Colon (tissue), 2 donors: ENCODE data around the gene ABCF2.

Source experiments
- FAIRE-seq: peaks from 2 replicates; lab custom pipeline; 2012; peaks lifted over from hg19 to GRCh38; lab: Jason Lieb, UNC
- donor health status: control.
- donor health status: control.

ABCF2 gene

DNA sequence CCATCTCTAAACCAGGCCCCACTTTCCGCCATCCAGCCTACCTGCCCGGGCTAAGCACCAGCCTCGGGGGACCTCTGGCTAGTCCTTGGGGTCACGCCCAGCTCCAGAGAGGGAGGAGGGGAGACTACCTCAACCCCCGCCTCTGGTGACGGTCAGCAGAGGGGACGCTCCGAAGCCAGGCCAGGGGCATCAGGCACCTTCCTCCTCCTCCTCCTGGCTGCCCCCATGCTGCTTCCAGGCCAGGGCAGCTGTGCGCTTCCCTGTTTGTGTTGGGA is 25.5 kb upstream of the ABCF2 start:
- FAIRE-seq = no peak

DNA sequence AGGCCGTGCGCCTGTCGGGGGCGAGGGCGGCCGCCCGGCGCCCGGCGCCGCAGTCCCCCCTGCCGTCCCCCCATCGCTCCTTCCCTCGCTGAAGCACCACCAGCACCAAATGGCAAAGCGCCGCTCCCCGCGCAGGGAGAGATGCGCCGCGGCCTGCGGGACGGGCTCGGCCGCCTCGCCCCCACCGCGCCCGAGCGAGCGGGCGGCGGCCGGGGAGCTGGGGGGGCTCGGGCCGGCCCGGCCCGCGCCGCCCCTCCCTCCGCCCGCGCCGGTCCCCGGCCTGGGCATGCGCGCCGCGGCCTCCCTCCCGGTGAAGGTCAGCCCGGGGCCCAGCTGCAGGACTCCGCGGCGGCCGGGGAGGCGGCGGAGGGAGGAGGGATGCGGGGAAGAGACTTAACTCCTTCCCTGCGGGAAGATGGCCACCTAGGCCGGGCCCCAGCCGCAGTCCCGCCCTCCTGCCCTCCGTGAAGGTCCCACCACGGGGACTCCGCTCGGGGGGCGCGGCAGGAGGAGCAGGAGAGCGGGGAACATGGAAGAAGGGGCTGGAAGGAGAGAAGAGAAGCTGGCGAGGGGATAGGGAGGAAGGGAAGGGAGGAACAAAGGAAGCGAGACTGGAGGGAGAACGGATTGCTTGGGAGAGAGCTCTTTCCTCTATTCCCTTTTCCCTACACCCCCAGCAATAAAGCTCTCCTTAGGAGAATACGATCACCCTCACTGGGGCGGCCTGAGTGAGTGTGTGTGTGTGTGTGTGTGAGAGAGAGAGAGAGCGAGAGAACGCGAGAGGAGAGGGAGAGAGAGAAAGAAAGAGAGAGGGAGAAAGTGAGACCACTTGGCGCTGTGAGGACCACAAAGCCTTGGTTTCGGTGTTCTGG is 24.9 kb upstream of the ABCF2 start:
- FAIRE-seq = no peak

DNA sequence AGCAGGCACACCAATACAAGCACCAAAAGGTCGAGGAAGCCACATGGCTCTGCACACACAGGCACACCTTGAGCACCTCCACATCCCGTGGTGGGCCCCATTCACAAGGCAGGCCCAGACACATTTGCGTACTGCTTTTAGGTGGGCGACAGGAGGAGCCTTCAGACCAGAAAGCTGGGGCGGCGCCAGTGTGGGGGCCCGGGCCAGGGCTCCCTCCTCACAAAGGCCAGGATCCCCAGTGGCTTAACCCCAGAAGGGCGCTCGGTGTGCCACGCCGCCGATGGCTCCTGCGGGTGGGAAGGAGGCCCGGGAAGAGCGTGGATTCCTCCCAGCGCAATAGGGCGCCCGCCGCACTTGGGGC is 24.3 kb upstream of the ABCF2 start:
- FAIRE-seq = no peak

DNA sequence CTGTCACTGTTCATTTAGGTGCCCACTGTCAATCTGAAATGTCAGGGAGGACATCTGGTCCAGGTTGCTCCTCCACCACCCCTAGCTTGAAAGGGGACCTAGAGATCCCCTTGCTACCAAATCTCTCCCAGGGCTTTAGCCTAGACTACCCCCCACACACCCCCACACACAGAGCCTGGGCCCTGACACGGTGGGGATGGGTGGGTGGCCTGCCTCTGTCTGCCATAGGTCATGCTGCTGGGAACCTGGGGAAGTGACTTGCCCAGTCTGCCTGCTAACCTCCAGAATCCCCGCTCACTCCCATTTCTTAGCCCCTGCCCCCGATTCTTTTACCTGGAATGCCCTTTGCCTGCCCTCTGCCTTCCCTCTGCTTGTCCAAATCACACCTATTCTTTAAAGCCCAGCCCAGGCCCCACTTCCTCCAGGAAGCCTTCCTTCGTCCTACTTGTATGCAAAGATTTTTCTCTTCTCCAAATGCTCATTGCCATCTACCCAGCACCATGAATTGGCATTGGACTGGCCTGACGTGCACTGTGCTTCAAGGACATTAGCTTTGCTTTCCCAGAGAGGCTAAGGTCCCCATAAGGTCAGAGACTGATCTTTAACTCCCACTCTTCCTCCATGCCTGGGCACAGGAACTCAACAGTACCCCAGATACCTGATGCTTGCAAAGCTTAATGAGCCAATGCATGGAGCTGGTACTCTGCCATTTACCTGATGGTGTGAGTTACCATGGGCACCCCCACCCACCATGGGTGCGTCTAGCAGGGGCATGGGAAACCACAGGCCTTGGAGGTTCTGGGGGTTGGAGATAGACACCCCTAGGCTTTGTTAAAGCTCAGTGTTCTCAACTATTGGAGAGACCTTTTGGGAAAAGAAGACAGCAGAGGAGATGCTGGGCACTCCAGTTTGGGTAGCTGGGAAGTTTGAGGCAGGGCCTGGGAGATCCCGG is 23.5 kb upstream of the ABCF2 start:
- no peak for FAIRE-seq

DNA sequence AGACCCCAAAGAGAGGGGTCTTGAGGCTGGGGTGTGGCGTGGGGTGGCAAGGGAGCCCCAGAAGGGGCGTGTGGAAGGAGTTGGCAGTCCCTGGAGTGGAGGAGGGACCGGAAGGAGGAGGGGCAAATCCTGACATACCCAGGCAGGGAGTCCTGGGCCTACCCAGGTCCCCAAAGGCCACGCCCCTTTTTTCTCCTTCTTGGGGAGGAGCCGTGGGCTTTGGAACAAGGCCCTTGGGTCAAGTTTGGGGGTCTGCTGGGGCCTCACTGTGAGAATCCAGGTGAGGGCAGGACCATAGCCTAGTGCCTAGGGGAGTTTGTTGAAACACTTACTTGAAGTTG is 22.7 kb upstream of the ABCF2 start:
- no peak for FAIRE-seq

DNA sequence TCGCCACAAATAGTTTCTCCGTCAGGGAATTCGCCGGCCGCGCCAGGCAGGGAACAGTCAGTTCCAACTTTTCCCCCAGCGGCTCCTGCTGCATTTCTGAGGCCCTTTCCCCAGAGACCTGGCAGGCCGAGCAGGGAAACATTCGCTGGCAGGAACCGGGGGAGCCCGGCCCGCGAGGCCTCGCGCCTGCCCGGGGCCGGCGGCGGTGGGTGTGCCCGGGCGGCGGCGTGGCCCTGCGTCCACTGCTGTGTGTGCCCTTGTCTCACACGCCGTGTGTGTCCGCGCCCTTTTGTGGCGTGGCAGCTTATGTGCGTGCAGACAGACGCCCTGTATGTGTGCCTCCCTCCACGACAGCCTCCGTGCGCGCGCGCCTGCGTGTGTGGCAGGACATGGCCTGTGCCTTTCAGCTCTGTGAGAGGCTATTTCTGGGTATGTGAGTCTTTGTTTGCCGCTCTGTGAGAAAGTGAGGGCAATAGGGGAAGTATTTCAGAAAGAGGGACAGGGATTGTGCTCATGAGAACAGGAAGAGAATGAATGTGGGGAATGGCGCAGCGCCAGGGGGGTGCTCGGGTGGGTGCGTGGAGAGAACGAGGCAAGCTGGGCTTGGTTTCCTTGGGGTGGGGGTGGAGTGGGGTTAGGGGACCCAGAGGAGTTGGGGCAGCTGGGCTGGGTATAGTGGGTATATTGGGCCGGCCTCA is 22.2 kb upstream of the ABCF2 start:
- no peak for FAIRE-seq

DNA sequence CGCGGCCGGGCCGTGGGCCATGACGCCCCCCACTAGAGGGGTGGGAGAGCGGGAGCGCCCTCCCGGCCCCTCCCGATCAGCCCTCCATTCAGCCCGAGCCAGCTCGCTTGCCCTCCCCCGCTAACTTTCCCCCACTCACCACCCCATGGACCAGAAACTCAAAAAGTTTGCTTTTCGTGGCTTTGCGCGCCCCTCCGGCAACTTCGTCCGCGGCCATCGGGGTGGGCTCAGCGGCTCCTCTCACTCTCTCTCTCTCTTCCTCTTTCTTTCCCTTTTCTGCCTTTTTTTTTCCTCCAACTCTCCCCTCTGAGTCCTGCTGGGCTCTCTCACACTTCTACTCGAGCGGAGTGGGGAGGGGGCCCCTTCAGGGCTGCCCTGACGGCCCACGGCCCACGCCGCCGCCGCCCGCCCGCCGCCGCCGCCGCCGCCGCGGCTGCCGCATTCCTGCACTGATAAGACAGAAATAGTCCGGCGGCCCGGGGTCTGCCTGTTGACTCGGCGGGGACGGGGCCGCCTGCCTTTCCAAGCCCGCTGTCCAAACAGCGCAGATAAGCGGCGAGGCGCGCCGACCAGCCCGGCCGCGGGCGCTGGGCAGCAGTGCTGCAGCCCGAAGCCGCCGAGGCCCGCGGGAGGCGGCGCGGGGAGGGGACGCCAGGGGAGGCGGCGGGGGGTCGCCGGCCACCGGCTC is 21.5 kb upstream of the ABCF2 start, which contains the start of gene SMARCD3:
TSS of gene SMARCD3 (minus strand) at position 349 of the 688 bp plus-strand sequence. CDS start at position 217, 132 bp downstream.
- FAIRE-seq = no peak

DNA sequence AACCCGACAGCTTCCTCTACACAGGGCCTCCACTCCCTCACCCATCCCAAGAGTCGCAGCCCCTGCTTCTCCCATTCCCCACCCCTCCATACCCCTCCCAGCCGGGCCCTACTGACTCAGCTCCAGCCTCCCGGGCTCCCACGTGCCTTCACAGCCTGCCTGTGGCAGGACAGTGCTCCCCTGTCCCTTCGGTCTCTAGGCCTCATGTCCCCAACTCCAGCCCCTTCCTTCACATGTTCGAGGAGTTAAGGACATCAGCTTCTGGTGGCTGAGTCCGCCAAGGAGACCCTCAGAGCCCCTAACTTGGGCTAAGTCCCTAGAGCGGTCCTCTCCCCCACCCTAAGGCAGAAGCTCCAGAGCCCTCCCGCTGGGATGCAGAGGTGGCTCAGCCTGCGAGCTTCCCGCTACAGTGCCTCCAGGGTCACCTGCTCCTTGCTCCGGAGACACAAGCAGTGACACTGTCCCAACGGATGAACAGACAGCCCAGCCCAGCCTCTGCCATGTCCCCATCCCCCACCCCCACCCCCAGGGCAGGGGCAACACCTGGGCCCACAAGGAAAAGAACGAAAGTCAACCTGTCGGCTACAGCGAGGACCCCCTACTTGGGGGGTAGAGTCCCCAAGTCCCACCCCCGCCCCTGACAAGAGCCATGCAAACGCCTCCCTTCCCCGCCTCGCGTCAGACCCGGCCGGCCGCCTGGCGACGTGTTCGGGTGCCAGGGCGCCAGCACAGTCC is 20.8 kb upstream of the ABCF2 start:
- no peak for FAIRE-seq

DNA sequence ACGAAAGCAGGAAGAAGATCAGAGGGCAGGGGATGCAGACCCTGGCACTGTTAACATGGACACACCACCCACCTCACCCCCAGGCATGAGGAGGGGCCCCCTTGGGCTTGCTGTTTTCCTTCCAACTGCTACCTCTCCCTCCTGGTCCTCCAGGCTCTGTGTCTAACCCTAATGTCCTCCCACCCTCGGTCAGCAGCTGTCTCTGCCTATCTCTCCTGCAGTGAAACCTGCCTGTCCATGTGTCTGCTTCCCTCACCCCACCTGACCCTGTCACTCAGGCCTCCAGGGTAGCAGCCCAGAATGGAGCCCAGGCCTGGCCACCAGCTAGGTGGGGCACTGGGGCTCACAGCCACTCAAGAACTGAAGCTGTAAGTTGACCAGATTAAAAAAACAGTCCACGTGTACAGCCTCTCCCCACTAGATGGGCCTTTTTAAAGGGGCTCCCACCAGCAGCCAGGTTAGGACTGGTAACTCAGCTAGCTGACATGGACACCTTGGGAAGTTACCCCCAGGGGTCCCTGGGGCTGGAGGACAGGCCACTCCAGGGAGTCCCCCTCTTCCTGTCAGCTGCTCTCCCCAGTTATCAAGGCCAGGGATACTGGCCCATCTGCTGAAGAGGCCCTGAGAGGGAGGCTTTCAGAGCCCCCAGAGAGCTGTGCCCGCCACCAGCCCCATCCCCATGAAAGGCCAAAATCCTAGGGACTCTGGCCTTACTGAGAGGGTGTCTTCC is 20.0 kb upstream of the ABCF2 start:
- no peak for FAIRE-seq

DNA sequence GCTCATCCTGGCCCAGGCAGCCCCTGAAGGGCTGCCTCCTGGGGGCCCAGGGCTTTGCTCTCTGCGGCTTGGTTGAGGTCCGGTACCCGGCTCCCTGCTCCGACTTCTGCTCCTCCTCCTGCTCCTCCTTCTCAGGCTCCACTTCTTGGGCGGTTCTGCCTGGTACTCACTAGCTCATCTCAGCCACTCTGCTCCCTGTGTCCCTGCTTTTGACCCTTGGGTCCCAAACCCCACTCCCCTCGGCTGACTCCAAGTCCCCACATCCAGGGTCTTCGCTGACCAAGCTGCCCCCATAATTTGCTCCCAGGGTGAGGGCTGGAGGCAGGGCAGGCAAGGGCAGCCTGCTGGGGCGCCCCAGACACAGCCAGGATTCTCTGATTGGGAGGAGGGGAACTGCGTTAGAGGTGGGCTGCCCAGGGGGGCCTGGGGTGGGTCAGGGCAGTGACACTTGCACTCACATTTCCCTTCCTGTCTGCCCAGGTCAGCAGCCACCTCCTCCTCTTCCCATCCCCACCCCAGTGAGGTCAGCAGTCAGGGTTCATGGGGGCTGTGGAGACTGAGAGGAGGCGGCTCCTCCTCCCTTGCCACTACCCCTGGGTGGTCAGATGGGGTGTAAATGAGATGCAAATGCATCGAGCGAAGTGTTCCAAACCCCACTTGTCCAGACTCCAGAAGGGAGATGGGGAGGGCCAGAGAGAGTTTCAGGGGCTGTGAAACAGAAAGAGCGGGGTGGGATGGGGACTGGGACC is 19.3 kb upstream of the ABCF2 start:
- no peak for FAIRE-seq

DNA sequence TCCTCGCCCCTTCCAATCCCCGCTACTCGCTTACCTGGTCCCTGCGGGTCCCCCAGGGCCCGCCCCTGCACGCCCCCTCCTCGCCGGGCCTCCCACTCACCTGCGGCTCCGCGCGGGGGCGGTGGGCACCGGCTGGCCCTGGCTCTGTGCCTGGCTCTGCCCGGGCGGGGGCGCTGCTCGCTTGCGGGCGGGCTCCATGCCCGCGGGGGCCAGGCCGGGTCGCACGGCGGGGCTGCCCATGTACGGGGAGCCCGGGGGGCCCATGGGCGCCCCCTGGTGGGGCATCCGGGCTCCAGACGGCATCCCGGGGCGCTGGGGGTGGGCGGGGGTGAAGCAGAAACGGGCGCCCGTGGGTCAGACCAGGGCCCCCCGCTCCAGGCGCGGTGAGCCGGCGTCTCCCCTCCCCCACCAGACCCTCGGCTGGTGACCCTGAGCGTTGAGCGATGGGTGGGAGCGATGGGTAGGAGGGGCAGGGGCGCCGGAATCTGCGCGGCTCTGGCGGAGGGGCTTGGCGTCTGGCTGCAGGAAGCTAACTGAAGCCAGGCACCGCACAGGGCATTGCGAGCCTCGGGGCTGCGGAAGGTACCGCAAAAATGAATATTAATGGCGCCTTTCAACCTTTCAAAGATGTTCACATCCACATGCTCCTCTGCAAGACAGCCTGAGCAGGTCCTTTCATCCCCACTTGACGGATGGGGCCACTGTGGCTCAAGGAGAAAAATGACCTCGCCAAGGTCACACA is 18.5 kb upstream of the ABCF2 start:
- no peak for FAIRE-seq

DNA sequence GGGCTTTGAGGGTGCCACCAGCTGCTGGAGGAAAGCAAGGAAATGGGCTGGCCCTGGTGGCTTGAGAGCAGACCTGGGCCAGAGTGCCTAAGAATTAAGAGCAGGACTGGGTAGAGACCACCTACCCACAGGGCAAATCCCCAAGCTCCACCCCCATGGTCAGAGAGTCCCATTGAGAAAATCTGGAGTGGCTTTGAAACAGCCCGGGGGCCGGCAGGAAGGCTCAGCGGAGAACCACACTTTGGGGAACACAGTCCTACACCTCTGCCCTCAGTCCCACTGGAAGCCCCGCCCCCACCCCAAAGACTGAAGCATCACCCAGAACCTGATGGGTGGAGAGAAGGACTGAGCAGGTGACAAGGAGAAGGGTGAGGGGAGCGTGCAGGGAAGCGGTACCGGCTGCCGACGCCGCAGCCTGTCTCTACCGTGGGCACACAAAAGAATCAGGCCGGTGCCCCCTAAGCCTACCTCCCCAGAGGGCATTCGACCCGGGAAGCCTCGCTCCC is 17.9 kb upstream of the ABCF2 start:
- FAIRE-seq = no peak

DNA sequence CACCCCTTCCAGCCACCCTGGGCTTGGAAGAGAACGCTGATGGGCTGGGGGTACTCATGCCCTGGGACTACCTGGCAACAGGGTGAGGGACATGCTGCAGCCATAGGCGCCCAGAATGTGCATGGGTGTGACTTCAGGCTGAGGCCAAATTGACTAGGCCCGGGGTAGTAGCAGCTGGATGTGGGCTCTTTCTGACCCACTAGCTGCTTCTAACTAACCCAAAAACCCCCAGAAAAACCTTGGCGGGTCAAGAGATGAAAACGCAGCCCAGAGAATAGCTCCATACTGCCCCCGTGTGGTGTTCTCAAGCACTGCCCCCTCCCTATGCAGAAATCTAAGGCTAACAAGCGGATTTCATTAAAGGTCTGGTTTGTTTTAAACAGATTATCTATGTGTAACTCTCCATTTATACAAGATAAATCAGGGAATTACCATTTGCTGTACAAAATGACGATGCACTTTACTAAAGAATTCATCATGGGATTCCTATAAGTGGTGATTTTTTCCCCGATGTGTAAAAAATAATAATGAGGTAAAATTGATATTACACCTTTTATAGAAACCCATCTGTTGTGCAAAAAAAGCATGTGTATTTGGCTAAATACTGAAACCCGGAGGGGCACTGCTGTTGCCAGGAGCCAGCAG is 17.3 kb upstream of the ABCF2 start:
- no peak for FAIRE-seq

DNA sequence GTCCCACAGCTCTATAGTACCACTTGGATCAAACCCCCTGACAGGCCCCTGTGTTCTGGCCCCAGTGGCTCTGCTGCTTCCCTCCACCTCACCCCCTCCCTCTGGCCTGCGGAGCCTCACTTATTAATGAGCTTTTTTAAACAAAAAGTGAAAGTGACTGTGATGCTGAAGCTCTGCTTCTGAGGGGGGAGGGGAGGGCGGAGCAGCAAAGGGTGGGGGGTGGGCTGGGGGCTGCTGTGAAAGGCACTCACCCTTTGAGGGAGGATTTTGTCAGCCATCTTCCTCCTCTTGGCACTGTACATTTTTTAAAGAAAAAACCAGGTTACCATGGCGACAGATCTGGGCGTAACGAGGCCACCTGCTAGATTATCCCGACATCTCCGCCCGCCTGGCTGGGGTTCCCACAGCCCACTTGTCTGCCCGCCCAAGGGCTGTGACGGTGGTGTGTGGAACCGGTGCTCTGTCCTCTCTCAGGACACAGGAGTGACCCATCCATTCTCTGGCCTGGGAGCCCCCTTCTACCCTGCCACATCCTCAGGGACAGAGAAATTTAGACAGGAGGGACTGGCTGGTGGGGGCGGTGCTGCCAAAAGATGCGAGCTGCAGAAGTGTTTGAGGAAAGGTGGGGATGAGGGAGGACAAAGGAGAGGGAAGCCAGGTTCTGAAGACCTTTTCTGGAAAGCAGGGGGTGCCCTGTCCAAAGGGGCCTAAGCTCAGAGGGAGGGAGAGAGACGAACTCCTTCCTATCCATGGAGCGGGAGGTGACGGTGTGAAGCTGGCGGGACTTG is 16.6 kb upstream of the ABCF2 start:
- no peak for FAIRE-seq

DNA sequence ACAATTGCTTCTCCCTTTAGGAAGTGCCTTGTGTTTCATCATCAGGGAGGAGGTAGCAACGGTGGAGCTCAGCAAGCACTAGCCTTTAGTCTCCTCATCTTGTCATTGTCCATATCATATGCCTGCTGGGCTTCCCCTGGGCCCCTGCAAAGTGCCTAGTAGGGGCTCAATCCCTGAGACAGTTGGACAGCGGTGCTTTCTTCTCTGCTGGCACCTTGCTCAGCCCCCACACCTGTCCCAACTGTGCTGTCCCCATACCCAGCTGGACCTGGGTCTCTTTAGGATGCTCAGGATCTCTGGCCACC is 16.0 kb upstream of the ABCF2 start:
- no peak for FAIRE-seq

DNA sequence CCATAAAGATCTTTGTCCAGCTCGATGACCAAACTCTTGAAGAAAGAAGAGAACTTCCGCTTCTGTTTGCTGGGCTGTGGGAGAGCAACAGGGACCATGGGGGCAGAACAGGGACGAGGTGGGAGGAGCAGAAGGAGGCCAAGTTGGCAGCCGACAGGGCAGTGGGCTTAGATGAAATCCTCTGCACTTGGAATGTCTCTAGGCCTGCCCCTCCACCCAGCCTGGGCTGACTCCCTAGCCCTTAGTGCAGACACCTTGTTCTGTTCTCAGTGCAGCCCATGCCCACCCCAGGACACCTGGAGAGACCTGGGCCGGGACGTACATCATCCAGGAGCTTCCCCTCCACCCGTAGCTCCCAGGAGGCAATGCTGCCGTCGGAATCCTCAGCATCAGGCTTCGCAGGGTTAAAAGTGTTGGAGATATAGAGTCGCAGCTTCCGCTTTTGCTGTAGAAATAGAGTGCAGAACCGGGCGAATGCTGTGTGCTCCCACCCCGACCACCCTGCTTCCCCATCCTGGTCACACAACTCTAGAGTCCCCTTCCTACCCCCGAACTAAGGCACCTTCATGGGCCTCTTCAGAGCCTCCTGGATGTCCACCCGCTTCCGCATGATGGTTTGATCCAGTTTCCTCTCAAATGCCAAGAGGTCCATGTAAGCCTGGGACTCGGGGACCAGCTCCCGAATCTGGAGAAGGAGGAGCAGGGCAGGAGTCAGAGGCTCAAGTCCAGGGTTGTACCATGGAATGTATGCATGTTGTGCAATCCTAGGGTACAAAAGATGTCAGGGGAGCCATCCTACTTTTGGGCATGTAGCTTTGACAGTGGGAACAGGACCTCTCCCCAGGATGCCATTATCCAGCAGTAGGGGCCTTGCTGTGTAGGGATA is 15.4 kb upstream of the ABCF2 start:
- FAIRE-seq = no peak

DNA sequence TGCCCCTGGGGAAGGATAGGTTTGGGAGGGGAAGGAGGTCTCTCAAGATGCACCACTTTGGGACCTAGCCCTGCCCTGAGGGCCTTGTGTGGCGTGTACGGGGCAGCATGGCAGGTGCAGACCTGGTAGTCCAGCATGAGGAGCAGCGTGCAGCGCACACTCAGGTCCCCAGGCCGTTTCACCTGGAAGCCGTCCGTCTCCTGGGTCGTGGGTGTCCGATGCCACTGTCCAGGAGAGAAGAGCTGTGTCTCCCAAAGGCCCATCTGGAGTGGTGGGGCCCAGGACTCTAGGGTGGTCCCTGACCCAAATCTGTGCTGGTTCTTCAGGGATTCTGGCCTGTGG is 14.7 kb upstream of the ABCF2 start:
- no peak for FAIRE-seq
